Measurements from ENCODE around the gene APMAP. TPM values are rescaled to one million over a fixed set of nuclear protein-coding genes. Genes with fewer than 3 reads are reported as not detected.
"Not testable (repeated sequence)": the region's sequence is repeated elsewhere in the genome, so short reads cannot be mapped to it uniquely, and the experiment has no call there.

The APMAP gene
- polyA plus RNA-seq, 1 donor = 46.8 TPM

- Histone ChIP-seq H3K36me3 (ENCODE audit: control insufficient read depth, insufficient read depth, low read length) (peaks cover 90% of the 10 kb centered on the region), H3K27me3 (ENCODE audit: control insufficient read depth, insufficient read depth, low read length) (no peaks in the 10 kb centered on the region), H3K4me1 (ENCODE audit: control insufficient read depth, insufficient read depth, low read length) (no peaks in the 10 kb centered on the region), H3K27ac (ENCODE audit: low read length) (no peak overlapping the region), H3K9me3 (ENCODE audit: control insufficient read depth, low read depth, low read length) (no peaks in the 10 kb centered on the region), H3K4me3 (ENCODE audit: low read length) (no peak overlapping the region)
- DNase-seq = no peak
- WGBS (ENCODE audit: insufficient coverage, low lambda C conversion rate) = no CpG with 5 or more reads among the region's 11 CpGs
These were observed 16.1 kb upstream of the APMAP start for GRCh38 chr20:25008388-25009217.

GRCh38 chr20:25007491-25008305 is 15.1 kb upstream of the APMAP start:
- Histone ChIP-seq H3K4me1 (ENCODE audit: control insufficient read depth, insufficient read depth, low read length) (no peaks in the 10 kb centered on the region), H3K27ac (ENCODE audit: low read length) (no peak overlapping the region), H3K36me3 (ENCODE audit: control insufficient read depth, insufficient read depth, low read length) (peaks cover 82% of the 10 kb centered on the region), H3K4me3 (ENCODE audit: low read length) (no peak overlapping the region), H3K27me3 (ENCODE audit: control insufficient read depth, insufficient read depth, low read length) (no peaks in the 10 kb centered on the region), H3K9me3 (ENCODE audit: control insufficient read depth, low read depth, low read length) (no peaks in the 10 kb centered on the region)
- no CpG with 5 or more reads among the region's 22 CpGs for WGBS (ENCODE audit: insufficient coverage, low lambda C conversion rate)
- no peak for DNase-seq

- Histone ChIP-seq H3K27ac (ENCODE audit: low read length) (no peak overlapping the region), H3K36me3 (ENCODE audit: control insufficient read depth, insufficient read depth, low read length) (peaks cover 74% of the 10 kb centered on the region), H3K9me3 (ENCODE audit: control insufficient read depth, low read depth, low read length) (no peaks in the 10 kb centered on the region), H3K27me3 (ENCODE audit: control insufficient read depth, insufficient read depth, low read length) (no peaks in the 10 kb centered on the region), H3K4me3 (ENCODE audit: low read length) (no peak overlapping the region), H3K4me1 (ENCODE audit: control insufficient read depth, insufficient read depth, low read length) (no peaks in the 10 kb centered on the region)
- no CpG with 5 or more reads among the region's 12 CpGs for WGBS (ENCODE audit: insufficient coverage, low lambda C conversion rate)
- no peak for DNase-seq
These were observed 14.0 kb upstream of the APMAP start for GRCh38 chr20:25006431-25007167.

- H3K27ac ChIP-seq (ENCODE audit: low read length) = peak overlapping the region; percentile 46
- WGBS (ENCODE audit: insufficient coverage, low lambda C conversion rate) = no CpG with 5 or more reads among the region's 8 CpGs
These were observed 13.1 kb upstream of the APMAP start for GRCh38 chr20:25005661-25006060.

GRCh38 chr20:25005220-25005619 is 12.7 kb upstream of the APMAP start:
- no peaks in the 10 kb centered on the region for H3K27me3 ChIP-seq (ENCODE audit: control insufficient read depth, insufficient read depth, low read length)
- peaks cover 60% of the 10 kb centered on the region for H3K36me3 ChIP-seq (ENCODE audit: control insufficient read depth, insufficient read depth, low read length)
- no peaks in the 10 kb centered on the region for H3K9me3 ChIP-seq (ENCODE audit: control insufficient read depth, low read depth, low read length)
- no peak overlapping the region for H3K27ac ChIP-seq (ENCODE audit: low read length)
- peak in 1 of 2 donors; percentile 34 for DNase-seq
- 80% methylated on average over 1 of the region's 2 CpGs for WGBS (ENCODE audit: insufficient coverage, low lambda C conversion rate)
- H3K4me3 ChIP-seq (ENCODE audit: low read length) = no peak overlapping the region
- peaks cover 3% of the 10 kb centered on the region for H3K4me1 ChIP-seq (ENCODE audit: control insufficient read depth, insufficient read depth, low read length)

More at GRCh38 chr20:25005661-25006060, 13.1 kb upstream of the APMAP start:
- DNase-seq = no peak
- Histone ChIP-seq H3K4me3 (ENCODE audit: low read length) (no peak overlapping the region), H3K9me3 (ENCODE audit: control insufficient read depth, low read depth, low read length) (no peaks in the 10 kb centered on the region), H3K27me3 (ENCODE audit: control insufficient read depth, insufficient read depth, low read length) (no peaks in the 10 kb centered on the region), H3K36me3 (ENCODE audit: control insufficient read depth, insufficient read depth, low read length) (peaks cover 65% of the 10 kb centered on the region), H3K4me1 (ENCODE audit: control insufficient read depth, insufficient read depth, low read length) (no peaks in the 10 kb centered on the region)

DNA sequence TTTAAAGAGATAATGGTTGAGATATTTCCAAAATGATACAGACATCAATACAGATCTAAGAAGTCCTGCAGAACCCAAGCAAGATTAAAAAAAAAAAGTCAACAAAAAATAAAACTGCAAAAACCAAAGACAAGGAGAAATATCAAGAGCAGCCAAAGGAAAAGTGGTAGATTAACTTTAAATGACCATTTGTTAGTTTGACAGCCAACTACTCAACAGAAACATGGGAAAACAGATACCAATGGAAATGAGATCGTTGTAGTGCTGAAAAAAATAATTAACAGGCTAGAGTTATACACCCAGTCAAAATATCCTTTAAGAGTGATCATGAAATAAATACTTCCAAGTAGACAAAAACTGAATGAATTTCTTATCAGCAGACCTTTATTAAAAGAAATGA is 10.5 kb upstream of the APMAP start:
- H3K4me1 ChIP-seq (ENCODE audit: control insufficient read depth, insufficient read depth, low read length) = peaks cover 19% of the 10 kb centered on the region
- H3K9me3 ChIP-seq (ENCODE audit: control insufficient read depth, low read depth, low read length) = no peaks in the 10 kb centered on the region
- no peaks in the 10 kb centered on the region for H3K27me3 ChIP-seq (ENCODE audit: control insufficient read depth, insufficient read depth, low read length)
- H3K27ac ChIP-seq (ENCODE audit: low read length) = no peak overlapping the region
- no CpG with 5 or more reads among the region's 1 CpG for WGBS (ENCODE audit: insufficient coverage, low lambda C conversion rate)
- no peak overlapping the region for H3K4me3 ChIP-seq (ENCODE audit: low read length)
- H3K36me3 ChIP-seq (ENCODE audit: control insufficient read depth, insufficient read depth, low read length) = peaks cover 38% of the 10 kb centered on the region
- no peak for DNase-seq

DNA sequence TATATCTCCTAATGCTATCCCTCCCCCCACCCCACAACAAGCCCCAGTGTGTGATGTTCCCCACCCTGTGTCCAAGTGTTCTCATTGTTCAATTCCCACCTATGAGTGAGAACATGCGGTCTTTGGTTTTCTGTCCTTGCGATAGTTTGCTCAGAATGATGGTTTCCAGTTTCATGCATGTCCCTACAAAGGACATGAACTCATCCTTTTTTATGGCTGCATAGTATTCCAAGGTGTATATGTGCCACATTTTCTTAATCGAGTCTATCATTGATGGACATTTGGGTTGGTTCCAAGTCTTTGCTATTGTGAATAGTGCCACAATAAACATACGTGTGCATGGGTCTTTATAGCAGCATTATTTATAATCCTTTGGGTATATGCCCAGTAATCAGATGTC is 8.8 kb upstream of the APMAP start:
- Histone ChIP-seq H3K4me1 (ENCODE audit: control insufficient read depth, insufficient read depth, low read length) (peaks cover 27% of the 10 kb centered on the region), H3K36me3 (ENCODE audit: control insufficient read depth, insufficient read depth, low read length) (peaks cover 21% of the 10 kb centered on the region)
- H3K4me3 ChIP-seq (ENCODE audit: low read length); H3K9me3 ChIP-seq (ENCODE audit: control insufficient read depth, low read depth, low read length); DNase-seq; H3K27ac ChIP-seq (ENCODE audit: low read length); H3K27me3 ChIP-seq (ENCODE audit: control insufficient read depth, insufficient read depth, low read length): not testable (repeated sequence)
- WGBS (ENCODE audit: insufficient coverage, low lambda C conversion rate) = no CpG with 5 or more reads among the region's 4 CpGs

DNA sequence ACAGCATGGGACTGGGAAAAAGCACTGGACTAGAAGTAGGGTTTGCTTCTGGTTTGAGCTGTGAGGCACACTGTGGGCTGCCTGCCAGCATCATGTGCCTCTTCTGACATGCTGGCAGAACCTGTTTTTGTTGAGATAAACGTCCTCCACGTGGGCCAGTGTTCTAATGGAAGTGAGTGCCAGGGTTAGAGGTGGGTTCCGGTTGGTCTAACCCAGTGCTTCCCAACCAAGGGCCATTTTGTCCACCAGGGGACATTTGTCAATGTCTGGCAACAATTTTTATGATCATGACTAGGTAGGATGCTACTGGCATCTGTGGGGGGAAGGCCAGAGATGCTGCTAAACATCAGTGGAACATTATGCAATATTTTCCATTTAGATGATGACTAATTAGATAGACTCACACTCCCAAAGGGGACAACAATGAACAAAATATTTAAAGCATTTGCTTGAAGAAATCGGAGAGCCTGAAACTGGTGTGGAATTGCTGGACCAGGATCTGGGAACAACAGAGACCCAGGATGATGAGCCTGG is 7.8 kb upstream of the APMAP start:
- no peak overlapping the region for H3K4me3 ChIP-seq (ENCODE audit: low read length)
- no peak overlapping the region for H3K27ac ChIP-seq (ENCODE audit: low read length)
- H3K9me3 ChIP-seq (ENCODE audit: control insufficient read depth, low read depth, low read length) = no peaks in the 10 kb centered on the region
- WGBS (ENCODE audit: insufficient coverage, low lambda C conversion rate) = no CpG with 5 or more reads among the region's 4 CpGs
- DNase-seq = peak; percentile 78 to 87
- peaks cover 29% of the 10 kb centered on the region for H3K4me1 ChIP-seq (ENCODE audit: control insufficient read depth, insufficient read depth, low read length)
- H3K27me3 ChIP-seq (ENCODE audit: control insufficient read depth, insufficient read depth, low read length) = no peaks in the 10 kb centered on the region
- H3K36me3 ChIP-seq (ENCODE audit: control insufficient read depth, insufficient read depth, low read length) = peaks cover 12% of the 10 kb centered on the region

- no CpG with 5 or more reads among the region's 4 CpGs for WGBS (ENCODE audit: insufficient coverage, low lambda C conversion rate)
- no peak overlapping the region for H3K27ac ChIP-seq (ENCODE audit: low read length)
These were observed 7.0 kb upstream of the APMAP start for GRCh38 chr20:24999568-24999967.

More at GRCh38 chr20:24999568-24999967, 7.0 kb upstream of the APMAP start:
- no peak for DNase-seq
- H3K36me3 ChIP-seq (ENCODE audit: control insufficient read depth, insufficient read depth, low read length) = peaks cover 9% of the 10 kb centered on the region
- no peaks in the 10 kb centered on the region for H3K27me3 ChIP-seq (ENCODE audit: control insufficient read depth, insufficient read depth, low read length)
- H3K4me3 ChIP-seq (ENCODE audit: low read length) = no peak overlapping the region
- H3K4me1 ChIP-seq (ENCODE audit: control insufficient read depth, insufficient read depth, low read length) = peaks cover 36% of the 10 kb centered on the region
- no peaks in the 10 kb centered on the region for H3K9me3 ChIP-seq (ENCODE audit: control insufficient read depth, low read depth, low read length)

All from large intestine (tissue), 3 donors.